Testis (tissue), 3 donors: ENCODE measurements around the gene ADAMTS13. TPM values are rescaled to one million over a fixed set of nuclear protein-coding genes. Genes with fewer than 3 reads are reported as not detected.

Source experiments
- DNase-seq: peaks from one replicate; pipeline ENCODE4 v3.0.0-alpha.2; 2019
- H3K27ac ChIP-seq, 2 donors: fragments of 200-600 bp; sonication (generic); one replicate each; pipeline ENCODE4 v1.5.1; 2019
- H3K27me3 ChIP-seq: fragments of 200-600 bp; sonication (generic); one replicate; pipeline ENCODE4 v1.5.1; 2019
- H3K36me3 ChIP-seq: fragments of 200-600 bp; sonication (generic); one replicate; pipeline ENCODE4 v1.5.1; 2017; ENCODE audit warnings: low read depth; ENCODE audit errors: missing control alignments
- H3K4me1 ChIP-seq: fragments of 200-600 bp; sonication (generic); one replicate; pipeline ENCODE4 v1.5.1; 2019
- H3K4me3 ChIP-seq, 2 donors: fragments of 200-600 bp; sonication (generic); one replicate each; pipeline ENCODE4 v1.5.1; 2017 to 2019
- H3K9me3 ChIP-seq: fragments of 200-600 bp; sonication (generic); one replicate; pipeline ENCODE4 v1.5.1; 2017
- POLR2A ChIP-seq: fragments of 450-650 bp; IDR thresholded peaks from one replicate; pipeline ENCODE4 v1.6.1; 2017; ENCODE audit warnings: antibody characterized with exemption, mild to moderate bottlenecking, moderate library complexity
- WGBS, 2 donors: methylation state at CpG; one replicate each; pipeline ENCODE4 v1.1.5; 2018; 5-methylcytosine and 5-hydroxymethylcytosine counted together
- intact Hi-C: fragments of 100-400 bp; cut with DNase I; formaldehyde crosslinking; loops from one replicate; pipeline ENCODE4 v1.15.1; 2023; ENCODE audit warnings: low total_unique reads
- polyA plus RNA-seq: library from polyadenylated mRNA; stranded (reverse); fragments of 350-450 nt; fragmentation: Illumina TruSeq; extraction: RNeasy Lipid Tissue Mini Kit (QIAGEN cat#74804); gene quantifications from one replicate; pipeline ENCODE4 v1.2.3, GENCODE V29; 2014; ENCODE audit warnings: low read depth, low replicate concordance; ENCODE audit not compliant: insufficient read depth
- total RNA-seq, 2 donors: library from RNA; depleted of rRNA; stranded (reverse); fragments of >200 nt; gene quantifications; one replicate each; pipeline ENCODE4 v1.2.3, GENCODE V29; 2016
- TF ChIP-seq, protein P1 (sequence below), 3 experiments: fragments of 450-650 bp in 2 of 3; fragments of 200-600 bp in 1 of 3; sonication (generic) in 1 of 3; IDR thresholded peaks; one replicate each; pipeline ENCODE4 v1.5.1; 2016 to 2019; ENCODE audit warnings: antibody characterized with exemption in 3 of 3, mild to moderate bottlenecking in 2 of 3, moderate library complexity in 1 of 3

Gene ADAMTS13
- total and polyA plus RNA-seq, 3 donors from 2014 or later, result 15.4 to 21.2 (median 15.6) TPM

DNA sequence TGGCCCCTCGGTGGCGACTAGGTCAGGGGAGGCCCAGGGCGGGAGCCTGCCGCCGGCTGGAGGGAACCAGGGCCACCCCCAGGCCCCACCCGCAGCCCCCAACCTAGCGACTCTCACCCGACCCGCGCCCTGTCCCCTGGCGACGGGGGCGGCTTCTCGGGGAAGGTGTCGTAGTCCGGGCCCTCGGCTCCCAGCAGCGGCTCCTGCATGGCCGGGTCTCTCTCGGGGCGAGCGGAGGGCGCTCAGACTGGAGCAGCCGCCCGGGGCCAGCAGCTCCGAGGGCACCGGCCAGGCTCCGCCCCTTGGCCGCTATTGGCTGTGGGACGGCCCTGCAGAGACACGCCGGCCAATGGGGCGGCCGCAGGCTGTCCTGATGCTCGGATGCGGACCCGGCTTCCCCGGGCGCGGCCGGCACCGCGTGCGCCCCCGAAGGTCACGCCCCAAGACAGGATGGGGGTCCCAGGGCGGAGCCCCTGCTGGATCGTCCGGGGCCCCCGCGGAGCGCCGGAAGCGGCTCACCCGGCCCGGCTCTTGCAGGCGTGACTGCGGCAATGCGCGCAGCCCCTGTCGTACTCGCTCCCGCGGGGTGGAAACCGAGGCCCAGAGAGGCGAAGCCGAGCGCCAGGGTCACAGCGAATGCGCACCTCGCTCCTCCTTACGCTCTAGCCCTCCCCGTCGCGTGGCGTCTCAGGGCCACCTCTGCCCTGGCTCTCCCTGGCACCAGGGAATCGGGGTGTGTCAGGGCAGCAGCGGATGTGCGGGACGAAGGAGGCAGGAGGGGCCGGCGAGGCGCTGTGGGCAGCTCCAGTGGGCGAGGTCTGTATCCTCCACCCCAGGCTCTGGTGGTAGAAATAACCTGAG, 56.9 kb downstream of the ADAMTS13 start, which contains the start of gene SLC2A6:
SLC2A6 (minus strand) TSS at position 249 of the 861 bp plus-strand sequence; CDS start at position 209, 40 bp downstream.
- Histone ChIP-seq H3K27me3 (no peaks in the 10 kb centered on the region), H3K36me3 (no peaks in the 10 kb centered on the region), H3K4me1 (peaks cover 8% of the 10 kb centered on the region), H3K9me3 (no peaks in the 10 kb centered on the region), H3K27ac (peak within 1 kb of the TSS in 1 of 2 donors; percentile 60), H3K4me3 (peak within 1 kb of the TSS; percentile 40 to 57)
- intact Hi-C loops, result no loop called here
- DNase-seq, result peak; percentile 93
- WGBS, 2 donors, result 1 to 2% methylated on average over 12 to 81 of the region's 84 CpGs
- TF ChIP-seq POLR2A, result no peak
- TF ChIP-seq, protein P1, sequence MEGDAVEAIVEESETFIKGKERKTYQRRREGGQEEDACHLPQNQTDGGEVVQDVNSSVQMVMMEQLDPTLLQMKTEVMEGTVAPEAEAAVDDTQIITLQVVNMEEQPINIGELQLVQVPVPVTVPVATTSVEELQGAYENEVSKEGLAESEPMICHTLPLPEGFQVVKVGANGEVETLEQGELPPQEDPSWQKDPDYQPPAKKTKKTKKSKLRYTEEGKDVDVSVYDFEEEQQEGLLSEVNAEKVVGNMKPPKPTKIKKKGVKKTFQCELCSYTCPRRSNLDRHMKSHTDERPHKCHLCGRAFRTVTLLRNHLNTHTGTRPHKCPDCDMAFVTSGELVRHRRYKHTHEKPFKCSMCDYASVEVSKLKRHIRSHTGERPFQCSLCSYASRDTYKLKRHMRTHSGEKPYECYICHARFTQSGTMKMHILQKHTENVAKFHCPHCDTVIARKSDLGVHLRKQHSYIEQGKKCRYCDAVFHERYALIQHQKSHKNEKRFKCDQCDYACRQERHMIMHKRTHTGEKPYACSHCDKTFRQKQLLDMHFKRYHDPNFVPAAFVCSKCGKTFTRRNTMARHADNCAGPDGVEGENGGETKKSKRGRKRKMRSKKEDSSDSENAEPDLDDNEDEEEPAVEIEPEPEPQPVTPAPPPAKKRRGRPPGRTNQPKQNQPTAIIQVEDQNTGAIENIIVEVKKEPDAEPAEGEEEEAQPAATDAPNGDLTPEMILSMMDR (IDR thresholded peaks at IDR 0.05), result no peak

DNA sequence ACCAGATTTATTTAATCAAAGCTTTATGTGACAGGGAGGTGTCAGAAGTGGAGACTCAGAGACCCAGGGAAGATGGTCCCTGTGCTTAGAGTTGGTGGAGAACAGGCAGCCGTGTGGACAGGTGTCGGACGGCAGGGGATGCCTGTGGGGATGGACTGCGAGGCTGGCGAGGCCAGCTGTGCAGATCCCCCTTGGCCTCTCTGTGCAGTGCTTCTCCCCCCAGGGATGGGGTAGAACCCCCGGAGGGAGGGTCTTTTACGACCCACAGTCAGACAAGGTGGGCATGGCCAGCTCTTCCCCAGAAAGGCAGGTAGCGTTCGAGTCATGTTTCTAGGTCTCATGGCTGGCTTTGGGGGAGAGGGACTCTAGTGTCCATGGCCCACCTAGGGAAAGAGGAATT, 61.4 kb downstream of the ADAMTS13 start:
- Histone ChIP-seq H3K27ac (no peak overlapping the region), H3K27me3 (no peaks in the 10 kb centered on the region), H3K4me1 (peaks cover 6% of the 10 kb centered on the region), H3K9me3 (no peaks in the 10 kb centered on the region), H3K36me3 (no peaks in the 10 kb centered on the region), H3K4me3 (no peak overlapping the region)
- TF ChIP-seq POLR2A, result no peak
- TF ChIP-seq, protein P1 (IDR thresholded peaks at IDR 0.05), result no peak
- no peak for DNase-seq
- intact Hi-C loops, result loop anchor here (5.0 kb wide), 1 partner anchor 76 kb away; no protein-coding TSS in a partner anchor
- WGBS, 2 donors, result 90 to 93% methylated on average over 8 to 9 of the region's 9 CpGs

DNA sequence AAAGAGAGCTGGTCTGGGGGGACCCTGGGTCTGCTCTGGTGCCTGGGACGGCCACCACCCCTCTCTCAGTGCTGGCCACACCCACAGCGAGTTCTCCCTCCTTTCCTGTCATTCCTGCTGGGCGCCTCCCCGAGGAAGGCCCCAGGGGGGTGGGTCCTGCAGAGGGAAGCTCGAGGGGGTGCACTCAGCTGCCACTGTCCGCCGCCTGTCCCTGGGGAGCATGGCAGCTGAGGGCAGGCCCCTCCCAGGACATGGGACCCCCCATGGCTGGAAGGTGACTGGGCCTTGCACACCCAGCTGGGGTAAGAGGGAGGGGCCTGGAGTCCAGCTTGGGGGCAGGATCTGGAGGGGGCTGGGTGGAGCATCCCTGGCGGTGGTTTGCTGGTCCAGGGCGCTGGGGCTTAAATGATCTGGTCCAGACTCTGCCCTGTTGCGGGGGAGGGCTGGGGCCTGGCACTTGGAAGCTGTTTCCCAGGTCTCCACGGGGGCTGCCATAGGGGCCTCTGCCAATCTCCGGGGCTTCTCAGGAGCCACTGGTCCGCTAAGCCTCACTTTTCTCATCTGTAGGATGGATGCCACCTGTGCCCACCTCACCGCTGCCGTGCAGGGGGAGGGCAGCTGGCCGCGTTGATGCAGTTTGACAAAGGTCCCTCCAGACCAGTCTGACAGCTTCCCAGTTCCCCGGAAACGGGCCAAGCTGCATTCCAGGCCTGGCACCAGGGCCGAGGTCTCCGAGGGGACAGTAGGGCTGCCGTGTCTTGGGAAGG, 62.7 kb downstream of the ADAMTS13 start:
- Histone ChIP-seq H3K27me3 (no peaks in the 10 kb centered on the region), H3K4me3 (no peak overlapping the region), H3K36me3 (no peaks in the 10 kb centered on the region), H3K9me3 (no peaks in the 10 kb centered on the region), H3K27ac (no peak overlapping the region), H3K4me1 (no peaks in the 10 kb centered on the region)
- WGBS, 2 donors, result 76 to 77% methylated on average over 11 to 22 of the region's 22 CpGs
- TF ChIP-seq, protein P1 (IDR thresholded peaks at IDR 0.05), result no peak
- TF ChIP-seq POLR2A, result no peak
- intact Hi-C loops, result loop anchor here (5.0 kb wide), 1 partner anchor 78 kb away; no protein-coding TSS in a partner anchor
- no peak for DNase-seq

DNA sequence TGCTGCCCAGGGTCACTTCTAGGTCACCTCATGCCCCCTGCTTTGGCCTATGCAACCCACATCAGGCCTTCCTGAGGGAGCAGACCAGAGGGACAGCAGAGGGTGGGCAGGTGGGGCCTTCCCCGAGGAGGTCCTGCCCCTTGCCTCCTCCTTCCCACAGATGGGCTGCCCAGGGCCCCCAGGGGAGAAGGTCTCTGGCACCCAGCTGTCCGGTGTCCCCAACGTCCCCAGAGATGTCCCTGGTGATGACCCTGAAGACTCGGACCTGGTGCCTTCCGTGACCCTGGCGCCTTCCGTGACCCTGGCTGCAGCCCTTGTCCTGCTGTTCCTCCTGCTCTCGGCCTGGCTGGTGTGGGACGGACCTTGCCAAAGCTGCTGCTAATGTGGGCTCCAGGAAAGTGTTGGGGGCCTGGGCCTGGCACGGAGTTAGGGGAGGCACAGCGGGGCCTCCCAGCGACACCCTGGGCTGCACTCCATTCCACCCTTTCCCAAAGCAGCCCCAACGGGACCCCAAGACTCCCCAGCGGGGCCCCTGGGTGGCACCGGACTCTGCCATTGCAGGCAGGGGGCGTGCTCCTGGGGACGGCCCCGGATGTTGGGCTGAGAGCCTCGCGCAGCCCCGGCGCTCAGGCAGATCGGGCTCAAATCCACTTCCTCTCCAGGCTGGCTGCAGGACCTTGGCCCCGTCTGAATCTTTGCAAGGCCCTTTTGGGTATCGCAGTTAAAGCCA, 63.5 kb downstream of the ADAMTS13 start:
- Histone ChIP-seq H3K36me3 (no peaks in the 10 kb centered on the region), H3K4me1 (no peaks in the 10 kb centered on the region), H3K27me3 (no peaks in the 10 kb centered on the region), H3K27ac (no peak overlapping the region), H3K4me3 (no peak overlapping the region), H3K9me3 (no peaks in the 10 kb centered on the region)
- no peak for DNase-seq
- intact Hi-C loops, result no loop called here
- TF ChIP-seq, protein P1 (IDR thresholded peaks at IDR 0.05), result no peak
- no peak for TF ChIP-seq POLR2A
- WGBS, 2 donors, result 78 to 79% methylated on average over 5 to 25 of the region's 25 CpGs
